MM.1S (cell line): ENCODE data around the gene MOSMO.
"Not testable (repeated sequence)": the region's sequence is repeated elsewhere in the genome, so short reads cannot be mapped to it uniquely, and the experiment has no call there.

Experiments used
- DNase-seq: peaks from one replicate; pipeline ENCODE4 v3.0.0-alpha.2; 2015
- H2AFZ ChIP-seq: fragments of 300-600 bp; sonication (generic); 2 replicates; pipeline ENCODE4 v1.6.0; 2016; ENCODE audit warnings: antibody characterized with exemption, low read length
- H3F3A ChIP-seq: fragments of 300-600 bp; sonication (generic); 2 replicates; pipeline ENCODE4 v1.6.1; 2016; ENCODE audit warnings: mild to moderate bottlenecking, antibody characterized with exemption, low read length, moderate library complexity, mixed read lengths; ENCODE audit not compliant: insufficient read depth
- H3K27ac ChIP-seq: fragments of 300-600 bp; sonication (generic); 2 replicates; pipeline ENCODE4 v1.5.1; 2016; ENCODE audit warnings: mild to moderate bottlenecking, low read length
- H3K27me3 ChIP-seq: fragments of 300-600 bp; sonication (generic); replicated peaks from 2 replicates; pipeline ENCODE4 v1.6.0; 2016; ENCODE audit warnings: low read length; ENCODE audit not compliant: insufficient read depth
- H3K36me3 ChIP-seq: fragments of 300-600 bp; sonication (generic); replicated peaks from 2 replicates; pipeline ENCODE4 v1.6.1; 2016; ENCODE audit warnings: mild to moderate bottlenecking, low read length, mixed read lengths; ENCODE audit not compliant: insufficient read depth
- H3K4me1 ChIP-seq: fragments of 300-600 bp; sonication (generic); 2 replicates; pipeline ENCODE4 v1.6.1; 2016; ENCODE audit warnings: low read length, mixed read lengths
- H3K4me2 ChIP-seq: fragments of 300-600 bp; sonication (generic); 2 replicates; pipeline ENCODE4 v1.6.0; 2016; ENCODE audit warnings: low read depth, low read length
- H3K4me3 ChIP-seq: fragments of 300-600 bp; sonication (generic); 2 replicates; pipeline ENCODE4 v1.5.1; 2016; ENCODE audit warnings: low read length, mixed read lengths
- H3K79me2 ChIP-seq: fragments of 300-600 bp; sonication (generic); 2 replicates; pipeline ENCODE4 v1.6.1; 2016; ENCODE audit warnings: mixed run types, low read length, mixed read lengths
- H3K9ac ChIP-seq: fragments of 300-600 bp; sonication (generic); 2 replicates; pipeline ENCODE4 v1.6.1; 2016; ENCODE audit warnings: low read length, mixed read lengths
- H3K9me2 ChIP-seq: fragments of 300-600 bp; sonication (generic); replicated peaks from 2 replicates; pipeline ENCODE4 v1.6.1; 2016; ENCODE audit warnings: mild to moderate bottlenecking, low read length, mixed read lengths; ENCODE audit not compliant: insufficient read depth
- H3K9me3 ChIP-seq: fragments of 300-600 bp; sonication (generic); replicated peaks from 2 replicates; pipeline ENCODE4 v1.6.1; 2016; ENCODE audit warnings: mild to moderate bottlenecking, low read length, mixed read lengths; ENCODE audit not compliant: insufficient read depth
- H4K20me1 ChIP-seq: fragments of 300-600 bp; sonication (generic); 2 replicates; pipeline ENCODE4 v1.6.1; 2016; ENCODE audit warnings: mild to moderate bottlenecking, low read length, moderate library complexity, mixed read lengths; ENCODE audit not compliant: insufficient read depth
- EZH2 ChIP-seq: fragments of 300-600 bp; sonication (generic); optimal IDR thresholded peaks from 2 replicates; pipeline ENCODE3; 2017; ENCODE audit warnings: low read depth, mild to moderate bottlenecking, antibody characterized with exemption, low read length, mixed read lengths
- EZH2phosphoT487 ChIP-seq: fragments of 300-600 bp; sonication (generic); IDR thresholded peaks from 2 replicates; pipeline ENCODE4 v1.6.1; 2018; ENCODE audit warnings: antibody characterized with exemption, low read length
- TF ChIP-seq, protein P1 (sequence below): fragments of 300-600 bp; sonication (generic); IDR thresholded peaks from 2 replicates; pipeline ENCODE4 v1.5.1; 2016; ENCODE audit warnings: antibody characterized with exemption, low read length, mixed read lengths

The MOSMO gene

DNA sequence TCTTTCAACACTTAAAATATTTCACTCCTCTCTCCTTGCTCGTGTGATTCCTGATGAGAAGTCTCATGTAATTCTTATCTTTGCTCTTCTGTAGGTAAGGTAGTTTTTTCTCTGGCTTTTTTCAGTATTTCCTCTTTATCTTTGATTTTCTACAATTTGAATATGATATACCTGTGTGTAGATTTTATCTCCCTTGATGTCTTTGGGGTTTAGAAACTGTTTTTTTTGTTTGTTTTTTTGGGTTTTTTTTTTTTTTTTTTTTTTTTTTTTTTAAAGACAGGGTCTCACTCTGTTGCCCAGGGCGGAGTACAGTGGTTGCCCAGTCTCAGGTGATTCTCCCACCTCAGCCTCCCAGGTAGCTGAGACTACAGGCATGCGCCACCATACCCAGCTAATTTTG lies 26.6 kb downstream of the MOSMO start:
- DNase-seq = no peak
- no peaks in the 10 kb centered on the region for H3K36me3 ChIP-seq
- H3K9me2 ChIP-seq = no peaks in the 10 kb centered on the region
- H3K27ac ChIP-seq = no peak overlapping the region
- H3K4me1 ChIP-seq = peaks cover 12% of the 10 kb centered on the region
- no peaks in the 10 kb centered on the region for H3K27me3 ChIP-seq
- H2AFZ ChIP-seq = no peak overlapping the region
- H4K20me1 ChIP-seq = no peaks in the 10 kb centered on the region
- no peak for TF ChIP-seq EZH2
- TF ChIP-seq, protein P1, sequence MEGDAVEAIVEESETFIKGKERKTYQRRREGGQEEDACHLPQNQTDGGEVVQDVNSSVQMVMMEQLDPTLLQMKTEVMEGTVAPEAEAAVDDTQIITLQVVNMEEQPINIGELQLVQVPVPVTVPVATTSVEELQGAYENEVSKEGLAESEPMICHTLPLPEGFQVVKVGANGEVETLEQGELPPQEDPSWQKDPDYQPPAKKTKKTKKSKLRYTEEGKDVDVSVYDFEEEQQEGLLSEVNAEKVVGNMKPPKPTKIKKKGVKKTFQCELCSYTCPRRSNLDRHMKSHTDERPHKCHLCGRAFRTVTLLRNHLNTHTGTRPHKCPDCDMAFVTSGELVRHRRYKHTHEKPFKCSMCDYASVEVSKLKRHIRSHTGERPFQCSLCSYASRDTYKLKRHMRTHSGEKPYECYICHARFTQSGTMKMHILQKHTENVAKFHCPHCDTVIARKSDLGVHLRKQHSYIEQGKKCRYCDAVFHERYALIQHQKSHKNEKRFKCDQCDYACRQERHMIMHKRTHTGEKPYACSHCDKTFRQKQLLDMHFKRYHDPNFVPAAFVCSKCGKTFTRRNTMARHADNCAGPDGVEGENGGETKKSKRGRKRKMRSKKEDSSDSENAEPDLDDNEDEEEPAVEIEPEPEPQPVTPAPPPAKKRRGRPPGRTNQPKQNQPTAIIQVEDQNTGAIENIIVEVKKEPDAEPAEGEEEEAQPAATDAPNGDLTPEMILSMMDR = no peak
- TF ChIP-seq EZH2phosphoT487 = no peak
- no peak overlapping the region for H3K4me3 ChIP-seq
- no peak overlapping the region for H3K4me2 ChIP-seq
- no peak overlapping the region for H3K9ac ChIP-seq
- H3F3A ChIP-seq = no peaks in the 10 kb centered on the region
- H3K79me2 ChIP-seq = peaks cover 7% of the 10 kb centered on the region
- no peaks in the 10 kb centered on the region for H3K9me3 ChIP-seq

DNA sequence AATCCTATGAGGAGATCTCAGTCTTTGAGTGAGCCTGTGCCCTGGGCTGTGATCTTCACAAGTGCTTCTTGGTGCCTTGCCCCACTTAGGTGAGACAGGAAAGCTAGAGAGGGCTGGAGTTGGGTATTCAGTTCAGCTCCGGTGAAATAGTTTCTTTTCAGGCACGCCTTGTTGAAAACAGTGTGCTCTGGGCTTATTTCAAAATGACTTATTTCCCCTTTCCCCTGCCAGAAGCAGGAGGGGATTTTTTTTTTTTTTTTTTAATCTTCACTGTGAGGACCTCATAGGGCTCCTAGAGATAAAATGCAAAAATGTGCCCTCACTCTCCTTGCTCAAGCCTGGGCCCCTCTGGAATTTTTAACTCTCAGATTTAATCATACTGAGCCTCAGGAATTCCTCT lies 27.2 kb downstream of the MOSMO start:
- TF ChIP-seq, protein P1 = no peak
- TF ChIP-seq EZH2 (no peak), EZH2phosphoT487 (no peak)
- Histone ChIP-seq H3K4me2 (no peak overlapping the region), H3K79me2 (peaks cover 7% of the 10 kb centered on the region), H3K4me1 (peaks cover 12% of the 10 kb centered on the region), H4K20me1 (no peaks in the 10 kb centered on the region), H3K27ac (no peak overlapping the region), H3K9me2 (no peaks in the 10 kb centered on the region), H3K36me3 (no peaks in the 10 kb centered on the region), H2AFZ (no peak overlapping the region), H3F3A (no peaks in the 10 kb centered on the region), H3K27me3 (no peaks in the 10 kb centered on the region), H3K9ac (no peak overlapping the region), H3K9me3 (no peaks in the 10 kb centered on the region), H3K4me3 (no peak overlapping the region)
- no peak for DNase-seq

DNA sequence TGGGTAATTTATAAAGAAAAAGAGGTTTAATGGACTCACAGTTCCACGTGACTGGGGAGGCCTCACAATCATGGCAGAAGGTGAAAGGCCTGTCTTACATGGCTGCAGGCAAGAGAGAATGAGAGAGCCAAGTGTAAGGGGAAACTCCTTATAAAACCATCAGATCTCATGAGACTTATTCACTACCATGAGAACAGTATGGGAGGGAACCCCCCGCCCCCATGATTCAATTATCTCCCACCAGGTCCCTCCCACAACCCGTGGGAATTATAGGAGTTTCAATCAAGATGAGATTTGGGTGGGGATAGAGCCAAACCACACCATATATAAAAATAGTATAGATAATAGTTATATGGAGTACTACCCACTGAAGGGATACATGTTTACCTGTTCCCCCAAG lies 36.0 kb downstream of the MOSMO start:
- not testable (repeated sequence) for H3K36me3 ChIP-seq, H3K79me2 ChIP-seq, H2AFZ ChIP-seq, H3K27ac ChIP-seq, H3K27me3 ChIP-seq, H3K4me3 ChIP-seq, H3K4me2 ChIP-seq, H3F3A ChIP-seq, H3K9me3 ChIP-seq, DNase-seq, H4K20me1 ChIP-seq, H3K9ac ChIP-seq, H3K9me2 ChIP-seq, H3K4me1 ChIP-seq

DNA sequence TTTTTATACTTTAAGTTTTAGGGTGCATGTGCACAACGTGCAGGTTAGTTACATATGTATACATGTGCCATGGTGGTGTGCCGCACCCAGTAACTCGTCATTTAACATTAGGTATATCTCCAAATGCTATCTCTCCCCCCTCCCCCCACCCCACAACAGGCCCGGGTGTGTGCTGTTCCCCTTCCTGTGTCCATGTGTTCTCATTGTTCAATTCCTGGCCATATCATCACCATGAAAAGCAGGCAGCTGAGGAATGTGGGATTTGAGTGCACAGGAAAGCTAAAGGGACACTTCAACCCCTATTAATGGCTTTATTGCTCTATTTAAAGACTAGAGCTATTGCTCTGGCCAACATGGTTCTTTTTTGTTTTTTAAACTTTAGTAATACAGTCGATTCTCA lies 38.0 kb downstream of the MOSMO start:
- H3K27me3 ChIP-seq, H2AFZ ChIP-seq, H4K20me1 ChIP-seq, H3K79me2 ChIP-seq, H3K4me1 ChIP-seq, H3F3A ChIP-seq, H3K4me3 ChIP-seq, H3K36me3 ChIP-seq, DNase-seq, H3K9ac ChIP-seq, H3K4me2 ChIP-seq, H3K9me3 ChIP-seq, H3K27ac ChIP-seq, H3K9me2 ChIP-seq: not testable (repeated sequence)
